ENCODE results near the gene RNF148. TPM values are rescaled to one million over a fixed set of nuclear protein-coding genes. Genes with fewer than 3 reads are reported as not detected.

Gene RNF148
- total RNA-seq, 1 experiment from 2014 or later, result 0.99 TPM

GRCh38 chr7:122706836-122707235, 4.1 kb upstream of the RNF148 start:
- Mint-ChIP-seq H3K27ac (ENCODE audit: unreplicated experiment) (no peak overlapping the region), H3K4me3 (ENCODE audit: low read depth, unreplicated experiment) (no peak overlapping the region), H3K27me3 (ENCODE audit: unreplicated experiment) (no peaks in the 10 kb centered on the region), H3K36me3 (ENCODE audit: insufficient read depth, unreplicated experiment) (no peaks in the 10 kb centered on the region), H3K4me1 (ENCODE audit: low read depth, unreplicated experiment) (no peaks in the 10 kb centered on the region), H3K9me3 (ENCODE audit: low read depth, unreplicated experiment) (no peaks in the 10 kb centered on the region)
- no TSS peak for BruUV-seq (replicated peaks)
- DNase-seq, result no peak
- TF ChIP-seq, protein P1, sequence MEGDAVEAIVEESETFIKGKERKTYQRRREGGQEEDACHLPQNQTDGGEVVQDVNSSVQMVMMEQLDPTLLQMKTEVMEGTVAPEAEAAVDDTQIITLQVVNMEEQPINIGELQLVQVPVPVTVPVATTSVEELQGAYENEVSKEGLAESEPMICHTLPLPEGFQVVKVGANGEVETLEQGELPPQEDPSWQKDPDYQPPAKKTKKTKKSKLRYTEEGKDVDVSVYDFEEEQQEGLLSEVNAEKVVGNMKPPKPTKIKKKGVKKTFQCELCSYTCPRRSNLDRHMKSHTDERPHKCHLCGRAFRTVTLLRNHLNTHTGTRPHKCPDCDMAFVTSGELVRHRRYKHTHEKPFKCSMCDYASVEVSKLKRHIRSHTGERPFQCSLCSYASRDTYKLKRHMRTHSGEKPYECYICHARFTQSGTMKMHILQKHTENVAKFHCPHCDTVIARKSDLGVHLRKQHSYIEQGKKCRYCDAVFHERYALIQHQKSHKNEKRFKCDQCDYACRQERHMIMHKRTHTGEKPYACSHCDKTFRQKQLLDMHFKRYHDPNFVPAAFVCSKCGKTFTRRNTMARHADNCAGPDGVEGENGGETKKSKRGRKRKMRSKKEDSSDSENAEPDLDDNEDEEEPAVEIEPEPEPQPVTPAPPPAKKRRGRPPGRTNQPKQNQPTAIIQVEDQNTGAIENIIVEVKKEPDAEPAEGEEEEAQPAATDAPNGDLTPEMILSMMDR (IDR thresholded peaks at IDR 0.05; ENCODE audit: unreplicated experiment), result no peak
- CTCF ChIA-PET, result no interaction called here
- intact Hi-C loops (cut with micrococcal nuclease; ENCODE audit: unreplicated experiment), result no loop called here

DNA sequence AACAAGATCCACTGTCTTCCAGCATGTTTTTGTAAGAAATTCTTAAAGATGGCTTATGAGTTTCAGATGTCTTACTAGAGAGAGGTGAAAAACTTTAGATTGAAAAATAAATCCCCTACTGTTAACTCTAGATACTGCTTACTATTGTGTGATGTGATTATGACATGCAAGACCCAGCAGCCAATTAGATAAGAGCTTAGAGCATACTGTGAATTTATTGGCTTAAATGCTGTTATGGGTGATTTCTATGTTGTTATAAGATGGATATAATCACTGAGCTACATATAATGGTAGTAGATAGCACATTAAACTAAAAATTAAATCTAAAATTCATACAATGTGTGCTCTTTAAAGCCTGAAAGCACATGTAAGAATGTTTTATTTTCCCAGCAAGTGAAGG, 3.7 kb downstream of the RNF148 start, which contains the start of gene RNF133:
TSS of gene RNF133 (minus strand) at position 101 of the 400 bp plus-strand sequence. CDS start 199 bp downstream, outside the sequence.
- peaks cover 12% of the 10 kb centered on the region for H3K4me1 Mint-ChIP-seq (ENCODE audit: low read depth, unreplicated experiment)
- no peak within 1 kb of the TSS for H3K4me3 Mint-ChIP-seq (ENCODE audit: low read depth, unreplicated experiment)
- TF ChIP-seq, protein P1 (IDR thresholded peaks at IDR 0.05; ENCODE audit: unreplicated experiment), result no peak

DNA sequence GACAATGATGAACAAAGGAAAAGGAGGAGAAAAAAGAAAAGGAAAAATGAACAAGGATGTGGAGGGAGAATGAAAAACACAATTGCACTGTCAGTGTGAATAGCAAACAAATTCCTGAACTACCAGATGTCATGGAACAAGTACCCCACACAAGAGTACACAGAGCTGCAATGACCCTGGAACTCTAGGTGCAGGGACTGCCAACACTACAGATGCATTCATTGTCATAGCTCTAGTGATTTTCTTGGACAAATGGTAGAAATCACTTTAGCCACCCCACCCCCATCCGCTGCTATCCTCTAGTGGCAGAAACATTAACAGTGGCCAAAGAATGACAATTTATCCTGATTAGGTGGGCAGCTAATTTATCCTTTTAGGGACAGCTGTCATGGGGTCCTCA, 6.9 kb downstream of the RNF148 start:
- H3K9me3 Mint-ChIP-seq (ENCODE audit: low read depth, unreplicated experiment), result peaks cover 7% of the 10 kb centered on the region
- intact Hi-C loops (cut with micrococcal nuclease; ENCODE audit: unreplicated experiment), result no loop called here
- no peak overlapping the region for H3K4me3 Mint-ChIP-seq (ENCODE audit: low read depth, unreplicated experiment)

More for the DNA sequence above, 3.7 kb downstream of the RNF148 start, which contains the start of gene RNF133:
- H3K9me3 Mint-ChIP-seq (ENCODE audit: low read depth, unreplicated experiment), result no peaks in the 10 kb centered on the region
- no TSS peak for BruUV-seq (replicated peaks)
- no peak for DNase-seq
- intact Hi-C loops (cut with micrococcal nuclease; ENCODE audit: unreplicated experiment), result no loop called here
- no peak within 1 kb of the TSS for H3K27ac Mint-ChIP-seq (ENCODE audit: unreplicated experiment)
- no peaks in the 10 kb centered on the region for H3K36me3 Mint-ChIP-seq (ENCODE audit: insufficient read depth, unreplicated experiment)
- no peaks in the 10 kb centered on the region for H3K27me3 Mint-ChIP-seq (ENCODE audit: unreplicated experiment)
- CTCF ChIA-PET, result no interaction called here

DNA sequence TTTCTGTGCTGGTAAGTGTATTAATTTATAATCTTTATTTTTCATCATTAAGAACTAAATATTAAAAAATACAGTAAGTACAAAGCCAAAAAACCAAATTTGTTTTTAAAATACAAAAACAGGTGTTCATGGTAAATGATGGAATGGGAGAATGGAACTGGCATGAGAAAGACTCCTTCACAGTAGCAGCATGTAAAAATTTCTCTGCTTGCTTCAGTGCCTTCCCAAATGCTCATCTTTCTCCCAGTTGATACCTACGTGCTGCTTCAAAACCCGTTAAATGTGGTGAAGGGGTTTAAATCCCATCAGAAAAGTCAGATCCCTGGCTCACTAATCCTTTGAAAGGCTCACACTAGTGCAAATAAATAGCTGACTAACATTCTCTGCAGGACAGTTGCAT, 8.0 kb downstream of the RNF148 start:
- peaks cover 6% of the 10 kb centered on the region for H3K36me3 Mint-ChIP-seq (ENCODE audit: insufficient read depth, unreplicated experiment)
- H3K27me3 Mint-ChIP-seq (ENCODE audit: unreplicated experiment), result no peaks in the 10 kb centered on the region
- no peak overlapping the region for H3K27ac Mint-ChIP-seq (ENCODE audit: unreplicated experiment)
- DNase-seq, result no peak
- H3K9me3 Mint-ChIP-seq (ENCODE audit: low read depth, unreplicated experiment), result peaks cover 7% of the 10 kb centered on the region
- CTCF ChIA-PET, result no interaction called here
- BruUV-seq (replicated peaks), result no TSS peak
- TF ChIP-seq, protein P1 (IDR thresholded peaks at IDR 0.05; ENCODE audit: unreplicated experiment), result no peak
- intact Hi-C loops (cut with micrococcal nuclease; ENCODE audit: unreplicated experiment), result no loop called here
- peaks cover 18% of the 10 kb centered on the region for H3K4me1 Mint-ChIP-seq (ENCODE audit: low read depth, unreplicated experiment)
- no peak overlapping the region for H3K4me3 Mint-ChIP-seq (ENCODE audit: low read depth, unreplicated experiment)

More for the DNA sequence above, 6.9 kb downstream of the RNF148 start:
- H3K27me3 Mint-ChIP-seq (ENCODE audit: unreplicated experiment), result no peaks in the 10 kb centered on the region
- TF ChIP-seq, protein P1 (IDR thresholded peaks at IDR 0.05; ENCODE audit: unreplicated experiment), result no peak
- H3K27ac Mint-ChIP-seq (ENCODE audit: unreplicated experiment), result no peak overlapping the region
- CTCF ChIA-PET, result no interaction called here
- no TSS peak for BruUV-seq (replicated peaks)
- peaks cover 6% of the 10 kb centered on the region for H3K36me3 Mint-ChIP-seq (ENCODE audit: insufficient read depth, unreplicated experiment)
- no peak for DNase-seq
- H3K4me1 Mint-ChIP-seq (ENCODE audit: low read depth, unreplicated experiment), result peaks cover 18% of the 10 kb centered on the region
